HT-29 (cell line): ENCODE data around the gene PGM2. TPM values are rescaled to one million over a fixed set of nuclear protein-coding genes. Genes with fewer than 3 reads are reported as not detected.

Source experiments
- DNase-seq: peaks from one replicate; pipeline ENCODE4 v3.0.0-alpha.2; 2015; ENCODE audit warnings: low spot score
- total RNA-seq: library from RNA; depleted of rRNA; stranded (reverse); fragments of >200 nt; shearing (Covaris generic); gene quantifications from 2 replicates; pipeline ENCODE4 v1.2.3, GENCODE V29; 2014; rRNA removed

PGM2 gene
- total RNA-seq, 1 experiment from 2014 or later = 21.8 TPM

DNA sequence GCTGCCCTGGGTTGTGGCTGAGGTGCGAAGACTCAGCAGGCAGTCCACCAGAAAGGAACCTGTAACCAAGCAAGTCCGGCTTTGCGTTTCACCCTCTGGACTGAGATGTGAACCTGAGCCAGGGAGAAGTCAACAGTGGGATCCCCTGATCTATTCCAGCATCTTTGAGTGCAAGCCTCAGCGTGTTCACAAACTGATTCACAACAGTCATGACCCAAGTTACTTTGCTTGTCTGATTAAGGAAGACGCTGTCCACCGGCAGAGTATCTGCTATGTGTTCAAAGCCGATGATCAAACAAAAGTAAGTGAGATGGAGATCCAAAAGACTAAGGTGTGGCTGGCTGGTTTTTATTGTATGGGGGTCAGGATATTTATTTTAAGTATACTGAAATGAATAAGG, 75.7 kb downstream of the PGM2 start:
- DNase-seq = no peak

DNA sequence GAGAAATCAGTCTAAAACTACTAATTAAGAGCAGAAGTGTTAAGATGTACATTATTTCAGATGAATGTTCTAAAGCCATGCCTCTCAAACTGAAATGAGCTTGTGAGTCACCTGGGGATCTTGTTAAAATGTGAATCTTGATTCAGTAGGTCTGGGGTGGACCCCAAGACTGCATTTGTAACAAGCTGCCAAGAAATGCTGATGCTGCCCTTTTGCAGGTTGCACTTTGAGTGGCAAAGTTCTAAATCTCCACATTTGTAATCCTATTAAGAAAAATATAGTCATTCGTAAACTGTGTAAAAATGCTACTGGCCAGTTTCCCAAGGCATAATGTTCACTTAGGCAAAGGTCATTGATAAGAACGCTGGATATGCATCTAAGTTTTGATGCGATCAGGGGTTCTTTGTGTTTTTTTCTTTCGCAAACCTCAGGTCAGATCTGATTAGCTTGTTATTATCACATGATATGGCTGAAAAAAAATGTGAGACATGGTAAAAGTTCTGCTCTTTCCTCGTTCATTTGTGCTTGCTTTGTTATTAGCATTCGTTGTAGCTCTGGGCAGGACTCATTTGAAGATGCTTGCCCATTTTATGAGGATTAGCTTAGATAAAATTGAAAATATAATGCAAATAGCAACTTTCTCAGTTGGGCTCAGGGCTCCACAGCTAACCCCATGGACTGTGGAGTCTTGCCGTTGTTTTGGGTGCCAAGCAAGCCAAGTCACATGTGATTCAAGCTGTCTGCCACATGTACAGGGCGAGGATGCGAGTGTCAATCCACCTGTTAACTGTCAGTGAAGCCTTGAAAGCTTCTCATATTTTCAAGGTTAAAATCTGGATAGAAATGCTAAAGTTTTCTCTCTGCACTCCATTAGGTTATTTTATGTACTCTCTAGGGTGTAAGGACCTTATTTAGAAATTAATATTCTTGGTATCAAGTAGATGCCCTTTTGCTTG, 76.5 kb downstream of the PGM2 start:
- no peak for DNase-seq

DNA sequence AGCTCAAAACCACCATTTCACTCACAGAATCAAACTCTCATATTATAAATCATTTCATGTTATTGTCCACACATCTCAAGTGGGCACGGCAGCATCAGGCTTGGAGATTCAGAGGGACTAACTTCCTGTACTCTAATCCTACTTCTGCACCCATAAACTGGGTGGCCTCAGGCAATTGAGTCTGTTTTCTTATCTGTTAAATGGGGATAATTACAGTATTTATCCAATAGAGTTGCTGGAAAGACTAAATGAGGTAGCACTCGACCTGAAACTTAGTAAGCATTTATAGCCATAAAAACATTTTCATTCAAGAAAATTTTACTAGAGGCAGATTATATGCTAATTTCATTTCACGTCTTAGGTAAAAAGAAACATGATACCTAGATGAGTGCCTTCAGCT, 77.4 kb downstream of the PGM2 start:
- no peak for DNase-seq

DNA sequence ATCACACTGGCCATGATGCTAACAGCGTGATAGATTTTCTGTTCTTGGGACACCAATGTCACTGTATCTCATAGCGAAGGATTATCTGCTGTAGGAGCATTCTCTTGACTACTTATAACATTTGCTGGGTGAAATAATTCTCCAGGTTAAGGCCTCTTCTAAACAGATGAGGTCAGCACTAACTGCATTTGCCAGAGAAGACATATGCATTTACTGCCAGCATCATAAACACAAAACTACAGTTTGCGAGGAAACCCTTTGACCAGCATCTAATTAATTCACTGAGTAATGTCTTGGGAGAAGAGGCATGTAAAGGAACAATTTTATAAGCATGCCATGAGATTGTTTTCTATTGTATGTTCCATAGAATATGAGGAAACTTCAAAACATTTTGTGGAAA, 78.3 kb downstream of the PGM2 start:
- no peak for DNase-seq

DNA sequence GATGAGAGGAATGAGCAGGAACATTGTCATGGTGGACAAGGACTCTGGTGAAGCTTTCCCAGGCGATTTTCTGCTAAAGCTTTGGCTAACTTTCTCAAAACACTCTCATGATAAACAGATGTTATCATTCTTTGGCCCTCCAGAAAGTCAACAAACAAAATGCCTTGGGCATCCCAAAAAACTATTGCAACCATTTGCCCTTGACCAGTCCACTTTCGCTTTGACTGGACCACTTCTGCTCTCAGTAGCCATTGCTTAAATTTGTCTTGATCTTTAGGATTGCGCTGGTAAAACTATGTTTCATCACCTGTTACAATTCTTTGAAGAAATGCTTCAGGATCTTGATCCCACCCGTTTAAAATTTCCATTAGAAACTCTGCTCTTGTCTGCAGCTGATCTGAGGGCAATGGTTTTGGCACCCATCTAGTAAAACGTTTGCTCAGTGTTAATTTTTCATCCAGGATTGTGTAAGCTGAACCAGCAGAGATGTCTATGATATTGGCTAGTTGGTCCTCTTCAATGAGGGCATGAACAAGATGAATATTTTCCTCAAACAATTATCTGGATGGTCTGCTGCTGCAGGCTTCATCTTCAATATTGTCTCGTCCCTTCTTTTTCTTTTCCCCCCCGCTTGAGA, 79.2 kb downstream of the PGM2 start:
- DNase-seq = no peak

DNA sequence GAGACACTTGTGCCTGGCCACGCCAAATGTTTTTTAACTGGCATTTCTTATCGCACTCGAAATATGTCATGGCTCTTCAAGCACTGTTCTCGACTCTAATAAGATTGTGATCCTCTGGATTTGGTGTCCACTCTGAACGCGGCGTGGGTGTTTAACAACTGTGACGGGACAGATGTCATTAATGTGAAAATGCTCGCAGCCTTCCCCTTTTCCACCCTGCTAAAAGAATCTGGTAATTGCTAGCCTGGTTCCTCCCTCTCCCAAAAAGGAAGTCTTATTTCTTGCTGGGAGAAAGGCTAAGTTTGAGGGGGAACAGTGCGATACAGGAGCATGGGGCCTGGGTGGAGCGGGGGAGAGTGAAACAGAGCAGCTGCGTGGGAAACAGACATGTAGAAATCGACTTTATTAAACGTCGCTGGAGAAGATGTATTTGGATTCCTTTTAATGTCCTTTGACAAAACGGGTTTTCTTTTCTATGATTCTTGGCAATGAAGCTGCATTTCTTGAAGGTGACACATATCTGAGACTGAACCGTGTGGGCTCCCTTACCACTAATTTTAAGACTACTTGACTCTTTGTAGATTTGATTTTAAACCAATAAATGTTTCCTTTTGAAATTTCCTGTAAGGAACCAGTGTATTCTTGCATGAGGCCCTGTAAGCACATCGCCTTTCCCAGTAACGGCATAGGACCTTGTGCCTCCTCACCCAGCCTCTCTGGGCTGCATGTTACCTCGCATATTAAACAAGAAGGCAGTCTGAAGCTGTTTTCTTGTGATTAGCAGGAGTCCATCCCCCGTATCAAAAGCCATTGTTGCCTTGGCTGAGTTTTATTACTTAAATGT, 82.2 kb downstream of the PGM2 start:
- DNase-seq = no peak

DNA sequence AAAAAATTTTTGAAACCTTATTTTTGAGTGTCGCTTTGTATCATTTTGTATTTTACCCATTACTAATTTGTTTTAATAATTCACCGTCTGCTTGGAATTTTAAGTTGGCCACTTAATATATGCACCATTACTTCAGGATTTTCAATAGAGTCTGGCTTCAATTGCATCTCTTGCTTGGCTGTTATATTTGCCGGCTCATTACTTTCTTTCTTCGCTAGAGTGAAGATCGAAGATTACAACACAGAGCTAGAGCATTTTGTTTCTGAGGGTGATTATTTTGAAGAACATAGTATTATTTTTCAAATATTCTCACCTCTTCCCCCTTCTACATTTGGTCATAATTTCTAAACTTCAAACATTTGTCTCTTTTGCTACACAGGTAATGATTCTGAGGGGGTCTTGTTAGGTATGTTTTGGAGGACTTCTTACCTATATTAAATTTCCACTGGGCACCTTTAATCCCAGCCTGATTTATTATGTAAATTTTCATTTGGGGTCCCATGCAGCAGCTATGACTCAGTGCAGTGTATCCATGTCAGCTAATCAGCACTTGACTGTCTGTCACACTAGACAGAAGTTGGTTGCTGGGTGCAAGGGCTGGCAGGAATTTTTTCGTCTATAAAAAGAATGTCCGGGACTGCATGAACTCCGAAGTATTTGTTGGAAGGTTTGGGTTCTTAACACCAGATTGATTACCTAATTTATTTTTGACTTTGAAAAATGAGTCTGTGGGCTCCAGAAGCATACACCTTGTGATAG, 83.0 kb downstream of the PGM2 start:
- DNase-seq = no peak

DNA sequence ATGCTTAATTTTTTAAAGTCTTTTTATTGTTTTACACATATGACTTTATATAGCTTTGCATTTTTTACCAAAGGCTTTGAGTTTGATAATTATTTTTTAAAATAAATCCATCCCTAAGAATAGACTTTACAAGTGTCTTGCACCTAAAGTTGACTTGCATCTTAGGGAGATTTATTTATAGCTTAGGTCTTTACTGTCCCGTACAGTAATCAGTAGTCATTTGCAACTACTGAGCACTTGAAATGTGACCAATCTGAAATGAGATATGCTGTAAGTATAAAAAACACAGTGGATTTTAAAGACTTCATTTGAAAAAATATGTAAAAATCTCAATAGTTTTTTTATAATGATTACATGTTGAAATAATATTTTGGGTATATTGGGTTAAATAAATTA, 83.6 kb downstream of the PGM2 start:
- no peak for DNase-seq

Other genes starting within 250 kb of the PGM2 start
- 29.9 and 32.1 TPM in 2 replicates for gene RELL1, start 140.3 kb upstream of the PGM2 start, total RNA-seq
- 90.9 and 104 TPM in 2 replicates for gene TBC1D1, start 64.4 kb downstream of the PGM2 start, total RNA-seq
- gene PTTG2, start 133.7 kb downstream of the PGM2 start, total RNA-seq = not detected in 2 replicates